Activated naive CD8-positive, alpha-beta T cell treated with anti-CD3 and anti-CD28 coated beads, Interleukin-2, amount 10 ng/mL, durations not matched to agents 7 days and 5 days (primary cell): ENCODE results near the gene SMARCA1. TPM values are rescaled to one million over a fixed set of nuclear protein-coding genes. Genes with fewer than 3 reads are reported as not detected.

ENCODE experiments used
- ATAC-seq: fragments of 150-1000 bp; cut with Tn5 transposase; one replicate; pipeline ENCODE4 v1.10.0; 2021; ENCODE audit warnings: low read depth, moderate library complexity
- POLR2A ChIA-PET: fragments of 350-600 bp; sonication (Branson Sonifier 250); formaldehyde crosslinking; loops from one replicate; lab custom pipeline; 2021; ENCODE audit warnings: antibody characterized with exemption; lab: Charles Lee
- DNase-seq: peaks from one replicate; pipeline ENCODE4 v3.0.0; 2021
- H3K27ac Mint-ChIP-seq: one replicate; pipeline ENCODE4 v1.8.0; 2022; ENCODE audit warnings: mild to moderate bottlenecking, mixed read lengths
- H3K27me3 Mint-ChIP-seq: one replicate; pipeline ENCODE4 v1.8.0; 2022; ENCODE audit warnings: mild to moderate bottlenecking, moderate library complexity, mixed read lengths
- H3K36me3 Mint-ChIP-seq: one replicate; pipeline ENCODE4 v1.8.0; 2021; ENCODE audit warnings: mild to moderate bottlenecking, mixed read lengths
- H3K4me1 Mint-ChIP-seq: one replicate; pipeline ENCODE4 v1.8.0; 2021; ENCODE audit warnings: mixed read lengths
- H3K4me3 Mint-ChIP-seq: one replicate; pipeline ENCODE4 v1.8.0; 2022; ENCODE audit warnings: mild to moderate bottlenecking, moderate library complexity, mixed read lengths
- H3K9me3 Mint-ChIP-seq: one replicate; pipeline ENCODE4 v1.8.0; 2021; ENCODE audit warnings: mixed read lengths
- total RNA-seq, 2 experiments: library from RNA; stranded (reverse); gene quantifications; one replicate each; pipeline ENCODE4 v1.2.3, GENCODE V29; 2021

SMARCA1 gene
- total RNA-seq, 2 experiments from 2014 or later = 0.17 TPM; not detected in 1

- Mint-ChIP-seq H3K36me3 (no peaks in the 10 kb centered on the region), H3K4me3 (no peak overlapping the region), H3K9me3 (no peaks in the 10 kb centered on the region), H3K27ac (no peak overlapping the region), H3K4me1 (no peaks in the 10 kb centered on the region), H3K27me3 (no peaks in the 10 kb centered on the region)
- ATAC-seq (no peak), DNase-seq (no peak)
- POLR2A ChIA-PET = no interaction called here
Observed at GRCh38 chrX:129516402-129516801, 6.9 kb downstream of the SMARCA1 start.

GRCh38 chrX:129512409-129512808, 10.9 kb downstream of the SMARCA1 start:
- H3K4me1 Mint-ChIP-seq = no peaks in the 10 kb centered on the region
- H3K4me3 Mint-ChIP-seq = no peak overlapping the region
- no peak overlapping the region for H3K27ac Mint-ChIP-seq
- H3K27me3 Mint-ChIP-seq = no peaks in the 10 kb centered on the region
- H3K36me3 Mint-ChIP-seq = no peaks in the 10 kb centered on the region
- H3K9me3 Mint-ChIP-seq = no peaks in the 10 kb centered on the region
- ATAC-seq (no peak), DNase-seq (no peak)
- POLR2A ChIA-PET = no interaction called here

GRCh38 chrX:129511689-129512088, 11.6 kb downstream of the SMARCA1 start:
- no peaks in the 10 kb centered on the region for H3K36me3 Mint-ChIP-seq
- no peaks in the 10 kb centered on the region for H3K27me3 Mint-ChIP-seq
- POLR2A ChIA-PET = no interaction called here
- no peaks in the 10 kb centered on the region for H3K9me3 Mint-ChIP-seq
- H3K27ac Mint-ChIP-seq = no peak overlapping the region
- ATAC-seq (no peak), DNase-seq (no peak)
- no peak overlapping the region for H3K4me3 Mint-ChIP-seq
- no peaks in the 10 kb centered on the region for H3K4me1 Mint-ChIP-seq

- H3K36me3 Mint-ChIP-seq = no peaks in the 10 kb centered on the region
- no peaks in the 10 kb centered on the region for H3K27me3 Mint-ChIP-seq
- H3K9me3 Mint-ChIP-seq = no peaks in the 10 kb centered on the region
- H3K27ac Mint-ChIP-seq = no peak overlapping the region
- ATAC-seq (no peak), DNase-seq (no peak)
- H3K4me3 Mint-ChIP-seq = no peak overlapping the region
- no peaks in the 10 kb centered on the region for H3K4me1 Mint-ChIP-seq
- POLR2A ChIA-PET = no interaction called here
Observed at GRCh38 chrX:129510331-129510730, 13.0 kb downstream of the SMARCA1 start.

- no peak overlapping the region for H3K4me3 Mint-ChIP-seq
- no peaks in the 10 kb centered on the region for H3K9me3 Mint-ChIP-seq
- no peaks in the 10 kb centered on the region for H3K4me1 Mint-ChIP-seq
- ATAC-seq (no peak), DNase-seq (no peak)
- POLR2A ChIA-PET = no interaction called here
- H3K27me3 Mint-ChIP-seq = no peaks in the 10 kb centered on the region
- H3K27ac Mint-ChIP-seq = no peak overlapping the region
- H3K36me3 Mint-ChIP-seq = no peaks in the 10 kb centered on the region
Observed at GRCh38 chrX:129497146-129497843, 26.0 kb downstream of the SMARCA1 start.

- ATAC-seq = no peak
- H3K27ac Mint-ChIP-seq = no peak overlapping the region
- H3K36me3 Mint-ChIP-seq = no peaks in the 10 kb centered on the region
- H3K27me3 Mint-ChIP-seq = no peaks in the 10 kb centered on the region
- POLR2A ChIA-PET = no interaction called here
- DNase-seq = no peak
- H3K4me1 Mint-ChIP-seq = no peaks in the 10 kb centered on the region
- no peaks in the 10 kb centered on the region for H3K9me3 Mint-ChIP-seq
- no peak overlapping the region for H3K4me3 Mint-ChIP-seq
Observed at GRCh38 chrX:129496625-129497024, 26.7 kb downstream of the SMARCA1 start.

GRCh38 chrX:129495900-129496299, 27.4 kb downstream of the SMARCA1 start:
- ATAC-seq = no peak
- no peaks in the 10 kb centered on the region for H3K36me3 Mint-ChIP-seq
- H3K27ac Mint-ChIP-seq = no peak overlapping the region
- H3K9me3 Mint-ChIP-seq = no peaks in the 10 kb centered on the region
- POLR2A ChIA-PET = no interaction called here
- H3K4me1 Mint-ChIP-seq = no peaks in the 10 kb centered on the region
- DNase-seq = no peak
- no peak overlapping the region for H3K4me3 Mint-ChIP-seq
- no peaks in the 10 kb centered on the region for H3K27me3 Mint-ChIP-seq

- ATAC-seq = no peak
- no peaks in the 10 kb centered on the region for H3K36me3 Mint-ChIP-seq
- no peaks in the 10 kb centered on the region for H3K9me3 Mint-ChIP-seq
- H3K27ac Mint-ChIP-seq = no peak overlapping the region
- H3K4me1 Mint-ChIP-seq = no peaks in the 10 kb centered on the region
- POLR2A ChIA-PET = interaction anchor here (0.5 kb wide), 1 partner anchor 526 kb away, joined by 4 read pairs; no protein-coding TSS in a partner anchor
- H3K4me3 Mint-ChIP-seq = no peak overlapping the region
- no peak for DNase-seq
- no peaks in the 10 kb centered on the region for H3K27me3 Mint-ChIP-seq
Observed at GRCh38 chrX:129494887-129495286, 28.4 kb downstream of the SMARCA1 start.

GRCh38 chrX:129493643-129494042, 29.6 kb downstream of the SMARCA1 start:
- Mint-ChIP-seq H3K9me3 (no peaks in the 10 kb centered on the region), H3K27me3 (no peaks in the 10 kb centered on the region), H3K4me1 (no peaks in the 10 kb centered on the region), H3K27ac (no peak overlapping the region), H3K36me3 (no peaks in the 10 kb centered on the region), H3K4me3 (no peak overlapping the region)
- DNase-seq = no peak
- POLR2A ChIA-PET = no interaction called here
- ATAC-seq = no peak

- no peaks in the 10 kb centered on the region for H3K4me1 Mint-ChIP-seq
- no peak for ATAC-seq
- H3K27me3 Mint-ChIP-seq = no peaks in the 10 kb centered on the region
- no peaks in the 10 kb centered on the region for H3K36me3 Mint-ChIP-seq
- H3K9me3 Mint-ChIP-seq = no peaks in the 10 kb centered on the region
- no peak for DNase-seq
- POLR2A ChIA-PET = no interaction called here
- no peak overlapping the region for H3K4me3 Mint-ChIP-seq
- no peak overlapping the region for H3K27ac Mint-ChIP-seq
Observed at GRCh38 chrX:129490330-129490729, 33.0 kb downstream of the SMARCA1 start.

- ATAC-seq (no peak), DNase-seq (no peak)
- Mint-ChIP-seq H3K27ac (no peak overlapping the region), H3K4me3 (no peak overlapping the region), H3K36me3 (no peaks in the 10 kb centered on the region), H3K9me3 (no peaks in the 10 kb centered on the region), H3K4me1 (no peaks in the 10 kb centered on the region), H3K27me3 (no peaks in the 10 kb centered on the region)
- POLR2A ChIA-PET = no interaction called here
Observed at GRCh38 chrX:129488359-129488758, 34.9 kb downstream of the SMARCA1 start.

GRCh38 chrX:129480889-129481288, 42.4 kb downstream of the SMARCA1 start:
- no peaks in the 10 kb centered on the region for H3K4me1 Mint-ChIP-seq
- no peak overlapping the region for H3K4me3 Mint-ChIP-seq
- no peak for DNase-seq
- no peak for ATAC-seq
- H3K27ac Mint-ChIP-seq = no peak overlapping the region
- H3K36me3 Mint-ChIP-seq = no peaks in the 10 kb centered on the region
- no peaks in the 10 kb centered on the region for H3K9me3 Mint-ChIP-seq
- POLR2A ChIA-PET = no interaction called here
- no peaks in the 10 kb centered on the region for H3K27me3 Mint-ChIP-seq

GRCh38 chrX:129478516-129478915, 44.8 kb downstream of the SMARCA1 start:
- Mint-ChIP-seq H3K27ac (no peak overlapping the region), H3K27me3 (no peaks in the 10 kb centered on the region), H3K4me3 (no peak overlapping the region), H3K36me3 (no peaks in the 10 kb centered on the region), H3K9me3 (no peaks in the 10 kb centered on the region), H3K4me1 (no peaks in the 10 kb centered on the region)
- DNase-seq (no peak), ATAC-seq (no peak)
- POLR2A ChIA-PET = no interaction called here

- H3K27me3 Mint-ChIP-seq = no peaks in the 10 kb centered on the region
- POLR2A ChIA-PET = no interaction called here
- no peak overlapping the region for H3K4me3 Mint-ChIP-seq
- DNase-seq (no peak), ATAC-seq (no peak)
- no peaks in the 10 kb centered on the region for H3K36me3 Mint-ChIP-seq
- H3K27ac Mint-ChIP-seq = no peak overlapping the region
- no peaks in the 10 kb centered on the region for H3K4me1 Mint-ChIP-seq
- H3K9me3 Mint-ChIP-seq = no peaks in the 10 kb centered on the region
Observed at GRCh38 chrX:129472116-129472515, 51.2 kb downstream of the SMARCA1 start.
